DOHH2 (cell line): ENCODE data around the gene NCKAP1.

Experiments used
- CTCF ChIP-seq: fragments of 200-600 bp; sonication (generic); IDR thresholded peaks from one replicate; pipeline ENCODE4 v1.5.1; 2014; ENCODE audit warnings: antibody characterized with exemption, mild to moderate bottlenecking, low read depth, low read length; ENCODE audit not compliant: poor library complexity, severe bottlenecking
- EZH2phosphoT487 ChIP-seq: fragments of 200-600 bp; sonication (generic); IDR thresholded peaks from 2 replicates; pipeline ENCODE4 v1.6.1; 2017; ENCODE audit warnings: borderline replicate concordance, mild to moderate bottlenecking, antibody characterized with exemption, low read length, moderate library complexity, mixed read lengths

DNA sequence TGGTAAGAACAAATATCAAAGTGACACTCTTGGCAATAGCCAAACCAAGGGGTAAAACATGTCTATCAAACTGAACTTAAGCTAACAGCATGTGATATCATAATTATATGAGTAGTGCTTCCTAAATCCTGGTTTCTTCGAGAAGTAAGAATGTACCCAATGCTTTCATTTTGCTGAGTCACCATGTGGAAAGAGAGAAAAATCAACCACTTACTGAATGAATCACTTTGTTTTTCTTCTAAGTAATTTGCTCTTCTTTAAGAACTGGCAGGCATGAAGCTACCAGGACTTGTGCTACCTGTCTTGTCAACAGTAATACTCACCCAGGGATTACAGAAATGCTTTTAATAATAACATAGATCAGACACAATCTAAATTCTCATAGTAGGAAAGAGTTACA, 21.3 kb upstream of the NCKAP1 start:
- TF ChIP-seq CTCF = no peak
- no peak for TF ChIP-seq EZH2phosphoT487
